HUDEP-2 (cell line): ENCODE results near the gene RAB3A.
"Not testable (repeated sequence)": the region's sequence is repeated elsewhere in the genome, so short reads cannot be mapped to it uniquely, and the experiment has no call there.

Experiments
- DNase-seq, 76 experiments: peaks; one replicate each; lab custom pipeline; 2025; ENCODE audit not compliant: unreplicated experiment in 76 of 76; lab: John Stamatoyannopoulos, UW

Gene RAB3A

DNA sequence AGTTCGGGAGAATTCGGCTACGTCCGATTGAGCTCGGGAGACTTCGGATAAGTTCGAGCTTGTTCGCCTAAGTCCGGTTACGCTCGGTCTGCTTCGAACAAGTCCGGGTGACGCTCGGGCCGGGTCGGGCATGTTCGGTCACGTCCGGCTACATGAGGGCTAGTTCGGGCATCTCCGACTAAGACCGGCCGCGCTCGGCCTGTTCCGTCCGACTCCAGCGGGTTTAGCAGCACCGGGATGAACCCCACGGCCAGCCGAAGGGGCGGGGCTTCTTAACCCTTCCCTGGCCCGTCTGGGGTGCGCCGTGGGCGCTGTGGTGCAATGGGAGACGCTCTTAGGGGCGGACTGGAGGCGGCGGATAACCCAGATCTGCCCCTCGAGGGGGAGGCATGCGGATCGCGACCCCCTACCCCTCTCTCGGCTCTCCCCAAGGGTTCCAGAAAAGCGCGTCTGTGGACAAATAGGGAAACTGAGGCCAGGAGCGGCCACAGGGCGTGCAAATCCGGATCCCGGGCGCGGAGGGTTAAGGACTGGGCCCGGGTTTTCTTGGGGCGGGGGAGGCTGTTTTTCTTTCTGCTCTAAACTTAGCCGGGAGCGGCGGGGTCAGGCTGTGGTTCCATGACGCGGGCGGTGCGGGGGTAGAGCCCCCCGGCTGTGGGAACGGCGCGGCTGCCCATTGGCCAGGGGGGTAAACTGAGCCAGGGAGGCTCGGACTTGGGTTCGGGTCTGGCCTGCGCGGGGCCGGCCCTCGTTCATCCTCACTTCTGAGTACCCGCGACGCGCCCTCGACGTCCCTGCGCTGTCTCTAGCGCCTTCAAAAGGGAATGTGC lies 20.9 kb upstream of the RAB3A start:
- peak; percentile 79 to 100 (median 99) for DNase-seq

DNA sequence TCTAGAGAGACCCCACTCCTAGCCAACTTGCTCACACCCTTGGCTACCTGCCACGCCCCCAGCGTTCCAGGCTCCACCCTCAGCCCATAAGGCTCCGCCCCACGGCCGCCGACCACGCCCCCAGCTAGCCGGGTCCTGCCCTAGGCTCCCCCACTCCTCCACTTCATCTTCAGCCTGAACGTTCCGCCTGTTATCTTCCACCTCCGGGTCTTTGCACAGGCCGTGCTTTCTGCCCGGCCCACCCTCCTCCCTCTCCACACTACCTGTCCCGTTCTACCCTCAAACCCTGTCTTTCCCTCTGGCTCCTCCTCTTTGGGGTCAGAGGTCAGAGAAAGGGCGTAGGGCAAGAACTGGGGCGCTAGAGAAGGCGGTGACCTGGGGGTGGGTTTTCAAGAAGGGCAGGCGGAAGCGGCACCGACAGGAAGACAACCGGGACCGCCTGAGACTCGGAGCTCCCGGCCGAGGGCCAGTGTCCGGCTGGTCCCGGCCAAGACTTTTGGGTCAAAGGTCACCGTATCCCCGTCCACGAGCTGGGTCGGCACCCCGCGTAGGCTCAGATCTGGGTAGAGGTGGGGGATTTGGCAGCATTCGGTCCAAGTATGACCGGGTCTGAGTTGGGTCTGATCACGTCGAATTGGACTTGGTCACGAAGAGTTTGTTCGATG lies 20.1 kb upstream of the RAB3A start:
- peak in 75 of 76 experiments; percentile 56 to 98 (median 83) for DNase-seq

DNA sequence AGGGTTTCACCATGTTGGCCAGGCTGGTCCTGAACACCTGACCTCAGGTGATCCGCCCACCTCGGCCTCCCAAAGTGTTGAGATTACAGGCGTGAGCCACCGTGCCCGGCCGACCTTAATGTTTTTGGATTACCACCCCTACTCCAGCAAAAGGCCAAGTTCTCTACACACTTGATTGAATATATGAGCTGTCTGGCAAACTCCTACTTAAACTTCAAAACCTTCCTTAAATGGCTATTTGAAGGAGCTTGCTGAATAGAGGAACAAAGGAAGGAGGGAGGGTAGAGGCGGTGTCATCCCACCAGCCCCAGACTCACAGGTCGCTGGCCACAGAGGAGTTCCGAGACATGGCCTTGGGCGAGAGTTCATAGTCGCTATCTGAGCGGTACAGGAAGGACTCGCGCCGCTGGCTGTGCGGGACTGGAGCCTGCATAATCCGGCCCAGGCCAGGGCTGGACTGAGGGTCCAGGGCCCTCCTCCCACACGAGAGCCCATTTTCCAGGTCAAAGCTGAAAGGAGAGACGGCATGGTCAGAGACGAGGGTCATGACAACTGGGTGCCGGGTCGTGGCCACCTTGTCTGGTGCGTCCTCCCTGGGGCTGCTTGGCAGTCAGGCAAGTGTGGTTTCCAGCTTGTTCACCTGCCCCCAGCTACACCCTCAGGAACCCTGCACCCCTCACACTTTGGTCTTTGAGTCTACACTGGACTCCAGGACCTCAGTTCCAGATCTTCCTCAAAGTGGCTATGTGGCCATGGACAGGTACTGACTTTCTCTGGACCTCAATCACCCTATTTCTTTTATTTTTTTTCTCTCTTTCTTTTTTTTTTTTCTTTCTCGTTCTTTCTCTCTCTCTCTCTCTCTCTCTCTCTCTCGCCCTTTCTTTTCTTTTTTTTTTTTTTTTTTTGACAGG lies 18.2 kb upstream of the RAB3A start:
- no peak for DNase-seq

DNA sequence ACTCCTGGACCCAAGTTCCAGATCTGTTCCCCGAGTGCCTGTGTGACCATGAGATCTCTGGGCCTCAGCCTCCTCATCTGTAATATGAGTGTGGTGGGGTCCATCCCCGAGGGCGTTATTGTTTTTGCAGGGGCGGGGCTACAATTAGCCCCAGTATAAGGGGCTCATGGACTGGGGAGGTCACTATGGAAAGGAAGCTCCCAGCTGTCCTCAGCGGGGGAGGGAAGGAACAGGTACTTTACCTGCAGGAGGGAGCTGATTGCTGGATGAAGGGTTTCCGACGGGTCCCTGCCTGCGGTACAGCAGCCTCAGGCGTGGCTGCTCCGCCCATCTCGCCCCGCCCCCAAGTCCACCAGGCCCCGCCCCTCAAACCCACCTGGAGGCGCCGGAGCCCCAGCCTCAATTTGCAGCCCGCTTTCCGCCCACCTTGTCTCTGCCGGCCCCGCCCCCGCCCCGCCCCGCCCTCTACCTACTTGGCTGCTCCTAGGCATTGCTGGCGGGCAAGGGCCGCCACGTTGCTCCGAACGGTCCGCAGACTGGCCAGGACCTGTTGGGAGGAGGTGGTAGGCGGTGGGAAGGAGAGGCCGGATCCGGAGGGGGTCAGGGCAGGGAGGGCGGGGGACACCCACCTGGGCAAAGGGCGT lies 16.9 kb upstream of the RAB3A start:
- DNase-seq, result peak in 6 of 76 experiments; percentile 9 to 26 (median 15)

DNA sequence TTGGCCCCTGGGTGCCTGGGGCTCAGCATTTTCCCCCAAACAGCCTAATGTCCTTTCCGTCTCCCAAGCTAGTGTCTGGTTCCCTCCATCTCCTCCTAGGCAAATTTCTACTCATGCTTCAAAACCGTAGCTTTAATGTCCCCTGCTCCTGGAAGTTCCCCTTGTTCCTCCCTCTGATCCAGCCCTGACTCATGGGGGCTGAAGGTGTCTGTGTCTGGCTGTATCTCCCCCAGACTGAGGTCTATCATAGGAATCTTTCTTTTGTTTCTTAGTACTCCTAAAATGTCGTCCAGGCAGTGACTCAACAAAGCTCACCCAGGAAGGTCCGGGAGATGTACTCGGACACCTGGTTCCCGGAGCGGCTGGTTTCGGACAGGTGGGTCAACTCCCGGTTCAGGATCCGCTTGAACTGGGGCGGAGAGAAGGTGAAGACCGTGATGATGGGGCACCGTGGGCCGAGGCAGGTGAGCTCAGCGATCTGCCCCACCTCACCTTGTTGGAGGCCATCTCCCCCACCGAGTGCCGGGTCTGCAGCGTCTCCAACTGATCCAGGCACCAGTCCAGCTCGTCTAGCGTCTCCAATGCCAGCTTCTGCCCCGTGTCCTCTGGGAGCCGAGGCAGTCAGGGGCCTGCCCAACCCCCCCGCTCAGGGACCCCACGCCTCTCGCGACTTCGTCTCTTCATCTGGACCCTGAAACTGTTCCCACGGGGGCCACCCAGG lies 16.2 kb upstream of the RAB3A start:
- no peak for DNase-seq

DNA sequence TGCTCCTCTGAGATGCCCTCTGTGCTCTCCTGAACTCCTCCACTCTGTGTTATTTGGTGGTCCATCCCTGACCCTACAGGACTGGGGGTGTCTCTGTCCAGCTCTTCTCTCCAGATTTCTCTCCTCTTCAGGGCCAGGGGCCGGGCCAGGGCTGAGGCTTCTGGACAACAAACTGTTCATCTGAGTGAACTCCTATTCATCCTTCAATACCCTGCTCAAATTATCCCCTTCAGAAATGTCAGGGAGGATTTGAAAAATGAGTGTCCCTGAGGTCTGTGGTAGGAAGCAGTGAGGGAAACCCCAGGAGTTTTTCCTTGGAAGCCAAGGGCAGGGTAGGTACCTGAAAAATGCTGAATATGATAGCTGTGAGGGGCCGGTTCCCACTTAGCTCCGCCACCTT lies 14.8 kb upstream of the RAB3A start:
- no peak for DNase-seq

DNA sequence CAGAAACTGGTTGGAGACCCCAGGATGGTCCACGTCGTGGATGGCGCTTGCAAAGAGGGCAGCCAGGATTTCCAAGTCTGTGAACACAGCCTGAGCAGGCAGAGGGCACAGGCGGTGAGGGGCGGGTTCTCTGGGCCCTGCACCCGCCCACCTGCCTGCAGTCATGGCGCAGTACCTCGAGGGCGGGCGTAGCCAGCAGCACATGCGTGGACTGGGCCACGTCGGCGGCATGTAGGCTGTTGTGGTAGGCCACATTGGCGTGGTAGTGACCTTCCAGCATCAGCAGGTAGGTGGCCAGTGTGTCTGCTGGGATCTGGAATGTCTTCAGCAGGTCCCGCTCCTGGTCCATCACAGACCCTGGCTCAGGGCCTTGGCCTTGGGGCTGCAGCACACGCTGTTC lies 14.3 kb upstream of the RAB3A start:
- DNase-seq, result no peak

DNA sequence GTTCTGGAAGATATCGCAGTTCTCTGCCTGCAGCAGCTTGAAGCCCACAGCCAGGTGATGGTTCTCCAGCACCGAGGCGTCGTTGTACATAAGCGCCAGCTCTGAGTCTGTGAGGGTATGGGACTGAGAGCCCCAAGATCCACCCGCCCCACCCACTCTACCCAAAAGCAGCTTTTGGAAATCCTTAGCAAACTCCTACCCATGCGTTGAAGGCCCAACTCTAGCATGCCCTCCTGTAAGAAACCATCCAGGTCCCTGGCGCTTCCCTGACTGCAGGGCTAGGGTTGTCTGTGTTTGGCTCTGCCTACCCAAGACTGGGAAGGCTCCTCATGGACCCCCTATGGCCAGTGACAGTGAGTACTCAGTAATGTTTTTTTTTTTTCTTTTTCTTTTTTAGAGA lies 12.9 kb upstream of the RAB3A start:
- no peak for DNase-seq

DNA sequence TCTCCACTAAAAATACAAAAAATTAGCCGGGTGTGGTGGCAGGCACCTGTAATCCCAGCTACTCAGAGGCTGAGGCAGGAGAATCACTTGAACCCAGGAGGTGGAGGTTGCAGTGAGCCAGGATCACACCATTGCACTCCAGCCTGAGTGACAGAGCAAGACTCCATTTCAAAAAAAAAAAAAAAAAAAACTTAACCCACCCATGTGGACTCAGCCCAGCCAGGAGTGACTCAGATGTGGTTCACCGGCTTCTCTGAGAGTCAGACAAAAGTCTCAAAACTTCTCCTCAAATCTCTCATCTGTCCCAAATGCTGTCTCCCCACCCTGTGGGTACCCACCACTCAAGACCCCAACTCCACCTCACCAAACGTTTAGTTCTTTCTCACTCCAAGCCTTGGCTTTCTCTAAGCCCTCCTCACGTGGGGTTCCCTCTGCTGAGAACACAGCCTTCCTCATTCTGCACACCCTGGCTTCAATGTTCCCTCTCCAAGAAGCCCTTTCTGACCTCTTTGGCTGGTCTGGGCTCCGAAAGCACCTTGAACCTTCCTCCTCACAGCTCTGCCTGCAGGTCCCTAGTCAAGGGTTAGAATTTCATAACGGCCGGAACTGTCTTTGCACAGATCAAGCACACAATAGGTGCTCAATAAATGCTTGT lies 11.1 kb upstream of the RAB3A start:
- peak in 3 of 76 experiments; percentile 25 to 31 (median 26) for DNase-seq

DNA sequence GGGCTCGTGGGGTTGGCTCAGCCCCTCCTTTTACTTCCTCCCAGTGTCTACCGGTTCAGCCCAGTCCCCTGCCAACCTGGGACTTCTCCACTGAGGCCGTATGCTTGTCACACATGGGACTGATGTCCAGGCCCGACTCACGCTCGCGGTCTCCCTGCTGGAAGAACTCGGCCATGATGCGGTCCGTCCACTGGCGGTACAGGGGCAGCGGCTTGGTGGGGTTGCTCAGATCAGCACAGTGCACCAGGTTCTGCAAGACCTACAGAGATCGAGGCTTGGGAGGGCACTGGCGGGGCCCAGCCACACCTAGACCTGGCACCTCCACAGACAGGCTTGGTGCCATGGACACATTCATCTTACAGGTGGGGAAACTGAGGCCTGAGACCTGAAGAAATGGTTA lies 7.8 kb upstream of the RAB3A start:
- DNase-seq, result no peak

DNA sequence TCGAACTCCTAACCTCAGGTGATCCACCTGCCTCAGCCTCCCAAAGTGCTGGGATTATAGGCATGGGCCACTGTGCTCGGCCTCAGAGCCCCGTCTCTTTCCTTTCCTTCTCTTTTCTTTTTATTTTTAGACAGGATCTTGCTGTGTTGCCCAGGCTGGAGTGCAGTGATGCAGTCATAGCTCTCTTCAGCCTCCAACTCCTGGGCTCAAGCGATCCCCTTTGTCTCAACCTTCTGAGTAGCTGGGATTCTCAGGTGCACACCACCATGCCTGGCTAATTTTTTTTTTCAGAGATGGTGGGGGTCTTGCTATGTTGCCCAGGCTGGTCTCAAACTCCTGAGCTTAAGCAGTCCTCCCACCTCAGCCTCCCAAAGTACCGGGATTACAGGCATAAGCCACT lies 6.1 kb upstream of the RAB3A start:
- DNase-seq, result not testable (repeated sequence)

DNA sequence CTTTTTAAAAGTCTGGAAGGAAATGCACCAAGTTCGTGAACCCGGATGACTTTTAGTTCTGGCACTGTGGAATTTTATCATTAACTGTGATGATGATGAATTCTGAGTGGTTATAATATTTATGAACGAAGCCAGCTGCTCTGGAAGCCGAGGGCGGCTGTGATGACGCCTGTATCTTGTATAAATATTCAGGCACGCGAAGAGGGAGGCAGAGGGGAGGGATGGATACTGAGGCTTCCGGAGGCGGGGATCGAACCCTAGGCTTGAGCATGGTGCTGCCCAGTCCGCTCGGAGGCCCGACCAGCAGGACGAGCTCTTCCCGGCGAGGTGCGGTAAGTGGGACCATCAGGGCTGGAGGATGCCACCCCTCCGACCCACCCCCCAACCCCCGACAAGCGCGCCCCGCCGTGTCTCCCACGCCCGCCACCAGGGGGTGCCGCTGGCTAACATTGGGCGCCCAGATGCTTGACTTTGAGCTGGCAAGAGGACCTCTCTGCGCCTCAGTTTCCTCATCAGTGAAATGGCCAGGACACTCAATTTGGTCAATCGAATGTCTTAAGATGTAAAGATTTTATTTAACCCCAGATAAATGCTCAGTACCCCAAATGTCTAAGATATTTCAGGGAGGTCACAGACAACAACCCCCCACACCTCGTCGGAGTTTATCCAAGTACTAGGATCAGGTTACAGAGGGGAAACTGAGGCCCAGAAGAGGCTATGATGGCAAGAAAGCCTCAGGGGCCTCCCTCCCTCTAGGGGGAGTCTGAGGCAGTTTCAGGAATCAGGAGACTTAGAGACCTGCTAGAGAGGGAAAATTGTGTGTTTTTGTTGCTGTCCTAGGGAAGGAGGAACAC lies 4.5 kb upstream of the RAB3A start:
- DNase-seq, result peak in 28 of 76 experiments; percentile 13 to 45 (median 32)

DNA sequence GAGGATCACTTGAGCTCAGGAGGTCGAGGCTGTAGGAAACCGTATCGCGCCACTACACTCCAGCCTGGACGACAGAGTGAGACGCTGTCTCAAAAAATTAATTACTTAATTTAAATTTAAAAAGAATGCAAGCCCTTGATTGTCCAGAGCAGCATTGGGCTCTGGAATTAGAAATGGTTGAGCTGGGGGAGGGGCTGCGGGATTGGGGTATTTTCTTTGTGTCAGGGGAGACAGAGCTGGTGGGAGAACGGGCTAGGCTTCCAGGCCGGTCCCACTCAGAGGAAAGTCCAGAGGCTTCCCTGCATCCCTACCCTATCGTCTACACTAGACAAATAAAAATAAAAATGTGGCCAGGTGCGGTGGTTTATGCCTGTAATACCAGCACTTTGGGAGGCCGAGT lies 2.2 kb upstream of the RAB3A start:
- DNase-seq, result no peak

DNA sequence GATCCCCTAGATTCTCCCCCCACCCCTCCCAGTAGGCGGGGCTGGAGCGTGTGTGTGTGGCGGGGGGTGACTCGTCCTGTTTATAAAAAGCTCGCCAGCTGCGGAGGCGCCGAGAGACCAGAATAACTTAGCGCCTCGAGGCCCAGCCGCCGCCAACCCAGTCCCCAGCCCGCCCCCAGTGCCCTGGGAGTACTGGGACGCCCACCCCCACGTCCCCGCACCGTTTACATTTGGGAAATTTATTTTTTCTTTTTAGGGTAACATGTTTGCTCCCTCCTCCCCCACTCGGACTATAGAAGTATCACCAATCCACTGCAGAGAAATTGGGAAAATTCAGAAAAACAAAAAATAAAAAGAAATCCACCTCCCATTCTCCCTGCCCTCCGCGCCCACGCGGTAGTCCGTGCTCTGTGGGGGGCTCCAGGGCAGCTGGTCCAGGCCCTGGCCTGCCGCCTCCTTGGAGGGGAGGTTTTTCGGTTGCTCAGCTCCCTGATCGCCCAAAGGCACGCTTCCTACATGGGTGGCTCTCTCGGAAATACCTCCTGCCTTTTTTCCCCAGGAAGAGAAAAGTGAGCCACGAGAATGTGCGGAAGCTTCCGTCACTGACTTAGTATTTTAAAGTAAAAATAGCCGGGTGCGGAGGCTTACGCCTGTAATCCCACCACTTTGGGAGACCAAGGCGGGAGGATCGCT lies 1.5 kb upstream of the RAB3A start:
- peak in 18 of 76 experiments; percentile 6 to 44 (median 24) for DNase-seq

DNA sequence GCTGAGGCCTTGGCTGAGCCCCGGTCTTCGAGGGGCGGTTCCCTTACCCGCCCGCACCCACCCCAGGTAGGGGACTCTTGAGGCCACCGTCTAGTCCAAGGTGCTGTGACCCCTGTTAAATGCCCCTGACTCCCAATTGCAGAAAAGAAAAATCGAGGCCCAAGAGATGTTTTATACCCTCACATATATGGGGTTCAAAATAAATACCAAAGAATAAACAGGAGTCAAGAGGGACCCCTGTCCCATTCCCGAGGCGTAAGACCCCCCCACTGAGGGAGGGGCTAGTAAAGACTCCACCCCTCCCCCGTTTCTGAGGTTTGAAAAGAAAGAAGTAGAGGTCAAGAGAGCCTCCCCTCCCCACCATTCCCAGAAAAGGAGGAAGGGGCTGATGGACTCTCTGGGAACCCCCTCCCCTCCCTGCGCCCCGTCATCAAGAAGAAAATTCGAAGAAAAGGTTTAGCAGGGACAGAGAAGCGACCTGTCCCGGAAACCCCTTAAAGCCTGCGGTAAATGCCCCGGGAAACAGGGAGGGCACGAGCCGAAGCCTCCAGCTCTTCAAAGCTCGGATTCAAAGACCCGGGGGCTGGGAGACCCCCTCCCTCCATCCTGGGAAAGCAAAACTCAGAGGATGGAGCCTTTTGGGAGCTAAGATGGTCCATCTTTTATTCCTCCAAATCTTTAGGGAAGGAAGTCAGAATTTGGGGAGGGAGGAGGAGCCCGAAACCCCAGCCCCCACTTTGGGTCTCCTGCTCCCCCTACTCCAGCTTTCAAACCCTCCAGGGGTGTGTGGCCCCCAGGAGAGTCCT lies 755 bp upstream of the RAB3A start:
- peak in 8 of 76 experiments; percentile 47 to 65 (median 58) for DNase-seq

DNA sequence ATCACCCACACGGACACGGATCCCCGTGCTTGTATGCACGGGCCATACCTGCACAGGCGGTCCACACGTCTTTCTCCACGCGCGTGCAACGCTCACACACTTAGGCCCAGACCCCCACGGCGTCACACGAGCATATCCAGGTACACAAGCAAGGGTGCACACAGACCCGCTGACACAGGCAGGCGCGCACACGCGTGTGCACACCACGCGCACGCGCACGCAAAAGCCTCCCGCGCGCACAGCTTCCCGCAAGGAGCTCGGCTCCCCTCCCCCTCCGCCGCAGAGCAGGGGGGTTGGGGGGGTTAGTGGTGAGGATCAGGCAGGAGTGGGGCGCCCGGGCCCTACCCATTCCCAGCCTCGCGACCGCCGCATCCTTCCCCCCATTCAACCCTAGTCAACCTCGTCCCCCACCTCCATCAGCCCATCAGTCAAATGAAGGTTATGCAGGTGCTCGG lies 407 bp downstream of the RAB3A start:
- DNase-seq, result peak in 12 of 76 experiments; percentile 22 to 59 (median 47)
